ENCODE results near the gene MRNIP.

- TF ChIP-seq, protein P1, sequence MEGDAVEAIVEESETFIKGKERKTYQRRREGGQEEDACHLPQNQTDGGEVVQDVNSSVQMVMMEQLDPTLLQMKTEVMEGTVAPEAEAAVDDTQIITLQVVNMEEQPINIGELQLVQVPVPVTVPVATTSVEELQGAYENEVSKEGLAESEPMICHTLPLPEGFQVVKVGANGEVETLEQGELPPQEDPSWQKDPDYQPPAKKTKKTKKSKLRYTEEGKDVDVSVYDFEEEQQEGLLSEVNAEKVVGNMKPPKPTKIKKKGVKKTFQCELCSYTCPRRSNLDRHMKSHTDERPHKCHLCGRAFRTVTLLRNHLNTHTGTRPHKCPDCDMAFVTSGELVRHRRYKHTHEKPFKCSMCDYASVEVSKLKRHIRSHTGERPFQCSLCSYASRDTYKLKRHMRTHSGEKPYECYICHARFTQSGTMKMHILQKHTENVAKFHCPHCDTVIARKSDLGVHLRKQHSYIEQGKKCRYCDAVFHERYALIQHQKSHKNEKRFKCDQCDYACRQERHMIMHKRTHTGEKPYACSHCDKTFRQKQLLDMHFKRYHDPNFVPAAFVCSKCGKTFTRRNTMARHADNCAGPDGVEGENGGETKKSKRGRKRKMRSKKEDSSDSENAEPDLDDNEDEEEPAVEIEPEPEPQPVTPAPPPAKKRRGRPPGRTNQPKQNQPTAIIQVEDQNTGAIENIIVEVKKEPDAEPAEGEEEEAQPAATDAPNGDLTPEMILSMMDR (IDR thresholded peaks at IDR 0.05) = no peak
- no peak for TF ChIP-seq ZFX (IDR thresholded peaks at IDR 0.05; ENCODE audit: borderline replicate concordance)
Observed at GRCh38 chr5:179797741-179798140, 60.9 kb downstream of the MRNIP start.
